WI38 (cell line): ENCODE results near the gene RALY.

Experiments used
- H3K4me3 ChIP-seq: 2 replicates; pipeline ENCODE4 v1.5.1; 2011; ENCODE audit warnings: low read depth, mild to moderate bottlenecking, control low read depth, low read length
- CTCF ChIP-seq: IDR thresholded peaks from 2 replicates; pipeline ENCODE4 v1.5.1; 2012; ENCODE audit warnings: low read depth, mild to moderate bottlenecking, control low read depth, low read length

The RALY gene

GRCh38 chr20:34112600-34113101 is 118.9 kb downstream of the RALY start:
- H3K4me3 ChIP-seq: peak overlapping the region; percentile 98
- no peak for TF ChIP-seq CTCF

- TF ChIP-seq CTCF: no peak
- no peak overlapping the region for H3K4me3 ChIP-seq
Observed at GRCh38 chr20:34114809-34115208, 121.1 kb downstream of the RALY start.

- H3K4me3 ChIP-seq: no peak overlapping the region
- TF ChIP-seq CTCF: no peak
Observed at GRCh38 chr20:34115232-34115631, 121.5 kb downstream of the RALY start.

GRCh38 chr20:34120213-34120612 is 126.5 kb downstream of the RALY start:
- H3K4me3 ChIP-seq: no peak overlapping the region
- no peak for TF ChIP-seq CTCF

GRCh38 chr20:34122274-34122980 is 128.7 kb downstream of the RALY start:
- TF ChIP-seq CTCF: no peak
- no peak overlapping the region for H3K4me3 ChIP-seq

GRCh38 chr20:34123309-34123708 is 129.6 kb downstream of the RALY start:
- no peak for TF ChIP-seq CTCF
- no peak overlapping the region for H3K4me3 ChIP-seq

- no peak for TF ChIP-seq CTCF
- H3K4me3 ChIP-seq: no peak overlapping the region
Observed at GRCh38 chr20:34124469-34125249, 130.9 kb downstream of the RALY start.
